HepG2 (cell line): ENCODE results near the gene ARG2. TPM values are rescaled to one million over a fixed set of nuclear protein-coding genes. Genes with fewer than 3 reads are reported as not detected.

ENCODE experiments used
- CENPT ChIP-seq: sonication (generic); formaldehyde crosslinking; IDR thresholded peaks from 2 replicates; pipeline ENCODE4 v1.8.0; 2022; ENCODE audit warnings: low read depth, mild to moderate bottlenecking, moderate library complexity, missing genetic modification reagents
- CHD4 ChIP-seq: fragments of 200-600 bp; sonication (generic); IDR thresholded peaks from 2 replicates; pipeline ENCODE4 v1.7.0; 2017; ENCODE audit warnings: mild to moderate bottlenecking, low read length, borderline replicate concordance
- CREM ChIP-seq, 2 experiments: sonication (generic) in 1 of 2; formaldehyde crosslinking in 1 of 2; IDR thresholded peaks; 2 replicates each; pipeline versions ENCODE4 v1.4.0 to v1.6.1; 2016 to 2020; ENCODE audit warnings: antibody characterized with exemption in 1 of 2, mild to moderate bottlenecking in 1 of 2, missing genetic modification reagents in 1 of 2
- FOSL2 ChIP-seq: sonication (generic); formaldehyde crosslinking; IDR thresholded peaks from 2 replicates; pipeline ENCODE4 v1.4.0; 2020; ENCODE audit warnings: missing genetic modification reagents
- PCBP1 ChIP-seq: fragments of 200-400 bp; formaldehyde crosslinking; IDR thresholded peaks from 2 replicates; pipeline ENCODE4 v1.6.1; 2017; ENCODE audit warnings: mild to moderate bottlenecking, low read depth, low read length, borderline replicate concordance
- RBM39 ChIP-seq: fragments of 200-400 bp; formaldehyde crosslinking; IDR thresholded peaks from one replicate; pipeline ENCODE4 v1.6.1; 2018; ENCODE audit warnings: antibody characterized with exemption, mild to moderate bottlenecking, low read depth, low read length; ENCODE audit not compliant: poor library complexity, severe bottlenecking
- TMF1 ChIP-seq: sonication (generic); formaldehyde crosslinking; IDR thresholded peaks from 2 replicates; pipeline ENCODE4 v1.8.1; 2022; ENCODE audit warnings: low read depth, missing genetic modification reagents
- XBP1 ChIP-seq: sonication (generic); formaldehyde crosslinking; IDR thresholded peaks from 2 replicates; pipeline ENCODE4 v1.5.0; 2020; ENCODE audit warnings: missing genetic modification reagents
- ZBTB8A ChIP-seq: sonication (generic); formaldehyde crosslinking; IDR thresholded peaks from 2 replicates; pipeline ENCODE4 v1.4.0; 2020; ENCODE audit warnings: mild to moderate bottlenecking, low read depth, missing genetic modification reagents, borderline replicate concordance
- ZFP37 ChIP-seq: sonication (generic); formaldehyde crosslinking; IDR thresholded peaks from 2 replicates; pipeline ENCODE4 v1.4.0; 2020; ENCODE audit warnings: missing genetic modification reagents, borderline replicate concordance
- ZMAT3 ChIP-seq: sonication (generic); formaldehyde crosslinking; conservative IDR thresholded peaks from 2 replicates; pipeline ENCODE4 v1.7.0; 2021; ENCODE audit warnings: missing genetic modification reagents
- ZNF567 ChIP-seq: sonication (generic); formaldehyde crosslinking; IDR thresholded peaks from 2 replicates; pipeline ENCODE4 v1.8.1; 2023; ENCODE audit warnings: mild to moderate bottlenecking, missing genetic modification reagents, borderline replicate concordance
- ZNF747 ChIP-seq: sonication (generic); formaldehyde crosslinking; IDR thresholded peaks from 2 replicates; pipeline ENCODE4 v1.8.1; 2023; ENCODE audit warnings: missing genetic modification reagents, mild to moderate bottlenecking, borderline replicate concordance
- polyA plus RNA-seq, 8 experiments: library from polyadenylated mRNA; depleted of rRNA in 3 of 8; stranded (reverse) in 7 of 8; unstranded in 1 of 8; fragments of >200 nt; fragmentation: Illumina TruSeq in 4 of 8; extraction: Trizol in 4 of 8; gene quantifications; 2 replicates each; pipeline versions ENCODE4 v1.2.1 to v1.2.3, GENCODE V29; 2011 to 2016; ENCODE audit warnings: low read depth in 4 of 8, missing spikeins in 1 of 8, mixed read lengths in 1 of 8; ENCODE audit not compliant: insufficient read depth in 1 of 8
- total RNA-seq, 5 experiments: library from RNA; depleted of rRNA; stranded (reverse); fragments of >200 nt; fragmentation: Illumina TruSeq; extraction: Trizol; gene quantifications; 2 replicates each; pipeline ENCODE4 v1.2.3, GENCODE V29; 2016; ENCODE audit warnings: low read depth in 1 of 5
- TF ChIP-seq, protein P1 (sequence below): IDR thresholded peaks from 2 replicates; pipeline ENCODE4 v1.6.1; 2016; ENCODE audit warnings: control low read depth
- TF ChIP-seq, protein P2 (sequence below): sonication (generic); formaldehyde crosslinking; IDR thresholded peaks from 2 replicates; pipeline ENCODE4 v1.4.0; 2020; ENCODE audit warnings: missing genetic modification reagents; ENCODE audit errors: not compliant biosample characterization
- TF ChIP-seq, protein P3 (sequence below): sonication (generic); formaldehyde crosslinking; IDR thresholded peaks from 2 replicates; pipeline ENCODE4 v1.5.0; 2020; ENCODE audit warnings: missing genetic modification reagents
- TF ChIP-seq, protein P4 (sequence below): sonication (generic); formaldehyde crosslinking; IDR thresholded peaks from 2 replicates; pipeline ENCODE4 v1.4.0; 2020; ENCODE audit warnings: missing genetic modification reagents, borderline replicate concordance
- TF ChIP-seq, protein P5 (sequence below): sonication (generic); formaldehyde crosslinking; IDR thresholded peaks from 2 replicates; pipeline ENCODE4 v1.5.0; 2020; ENCODE audit warnings: missing genetic modification reagents
- TF ChIP-seq, protein P6 (sequence below): fragments of 450-650 bp; IDR thresholded peaks from 2 replicates; pipeline ENCODE4 v1.6.1; 2016

Gene ARG2
- total and polyA plus RNA-seq, 2 of the 13 experiments (the other 11 are each of a cell fraction or from before 2014, with no cell fraction given) = 37.5 to 73.6 TPM

DNA sequence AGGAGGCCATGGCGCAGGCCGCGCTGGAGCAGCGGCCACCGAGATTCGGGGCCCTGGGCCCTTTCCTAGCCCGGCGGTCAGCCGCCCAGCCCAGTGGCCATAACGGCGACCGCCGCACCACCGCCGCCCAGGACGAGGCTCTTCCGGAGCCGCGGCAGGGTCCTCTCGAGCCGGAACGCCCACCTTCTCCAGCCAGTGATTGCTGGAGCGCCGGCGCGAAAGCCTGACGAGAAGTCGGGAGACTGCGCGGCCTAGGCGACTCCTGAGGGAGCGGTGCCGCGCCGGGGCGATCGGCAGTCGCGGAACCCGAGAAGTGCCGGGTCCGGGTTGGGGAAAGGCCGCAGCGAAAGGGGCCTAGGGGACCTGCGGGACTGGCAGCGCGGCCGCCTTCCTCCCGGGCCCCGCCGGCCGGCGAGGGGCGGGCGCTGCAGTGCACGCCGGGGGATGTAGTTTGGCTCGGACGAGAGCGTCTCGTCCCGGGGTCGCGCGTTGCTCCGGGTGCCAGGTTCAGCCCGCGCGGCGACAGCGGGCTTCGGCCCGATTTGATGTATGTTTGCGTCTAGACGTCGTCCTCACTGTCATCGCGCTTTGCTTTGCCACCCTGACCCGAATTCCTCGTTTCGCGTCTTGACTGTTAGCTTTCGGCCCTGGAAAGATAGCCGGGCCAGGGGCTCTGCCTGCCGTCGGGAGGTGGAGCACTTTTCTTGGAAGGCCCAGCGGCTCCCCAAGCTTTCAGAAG lies 54.9 kb downstream of the ARG2 start, which contains the start of gene VTI1B (continued):
- TF ChIP-seq, protein P1, sequence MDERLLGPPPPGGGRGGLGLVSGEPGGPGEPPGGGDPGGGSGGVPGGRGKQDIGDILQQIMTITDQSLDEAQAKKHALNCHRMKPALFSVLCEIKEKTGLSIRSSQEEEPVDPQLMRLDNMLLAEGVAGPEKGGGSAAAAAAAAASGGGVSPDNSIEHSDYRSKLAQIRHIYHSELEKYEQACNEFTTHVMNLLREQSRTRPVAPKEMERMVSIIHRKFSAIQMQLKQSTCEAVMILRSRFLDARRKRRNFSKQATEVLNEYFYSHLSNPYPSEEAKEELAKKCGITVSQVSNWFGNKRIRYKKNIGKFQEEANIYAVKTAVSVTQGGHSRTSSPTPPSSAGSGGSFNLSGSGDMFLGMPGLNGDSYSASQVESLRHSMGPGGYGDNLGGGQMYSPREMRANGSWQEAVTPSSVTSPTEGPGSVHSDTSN (CRISPR knock-in tag) = no peak
- TF ChIP-seq, protein P2, sequence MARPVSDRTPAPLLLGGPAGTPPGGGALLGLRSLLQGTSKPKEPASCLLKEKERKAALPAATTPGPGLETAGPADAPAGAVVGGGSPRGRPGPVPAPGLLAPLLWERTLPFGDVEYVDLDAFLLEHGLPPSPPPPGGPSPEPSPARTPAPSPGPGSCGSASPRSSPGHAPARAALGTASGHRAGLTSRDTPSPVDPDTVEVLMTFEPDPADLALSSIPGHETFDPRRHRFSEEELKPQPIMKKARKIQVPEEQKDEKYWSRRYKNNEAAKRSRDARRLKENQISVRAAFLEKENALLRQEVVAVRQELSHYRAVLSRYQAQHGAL (CRISPR knock-in tag) = no peak
- TF ChIP-seq, protein P3, sequence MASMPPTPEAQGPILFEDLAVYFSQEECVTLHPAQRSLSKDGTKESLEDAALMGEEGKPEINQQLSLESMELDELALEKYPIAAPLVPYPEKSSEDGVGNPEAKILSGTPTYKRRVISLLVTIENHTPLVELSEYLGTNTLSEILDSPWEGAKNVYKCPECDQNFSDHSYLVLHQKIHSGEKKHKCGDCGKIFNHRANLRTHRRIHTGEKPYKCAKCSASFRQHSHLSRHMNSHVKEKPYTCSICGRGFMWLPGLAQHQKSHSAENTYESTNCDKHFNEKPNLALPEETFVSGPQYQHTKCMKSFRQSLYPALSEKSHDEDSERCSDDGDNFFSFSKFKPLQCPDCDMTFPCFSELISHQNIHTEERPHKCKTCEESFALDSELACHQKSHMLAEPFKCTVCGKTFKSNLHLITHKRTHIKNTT (CRISPR knock-in tag) = no peak
- TF ChIP-seq, protein P4, sequence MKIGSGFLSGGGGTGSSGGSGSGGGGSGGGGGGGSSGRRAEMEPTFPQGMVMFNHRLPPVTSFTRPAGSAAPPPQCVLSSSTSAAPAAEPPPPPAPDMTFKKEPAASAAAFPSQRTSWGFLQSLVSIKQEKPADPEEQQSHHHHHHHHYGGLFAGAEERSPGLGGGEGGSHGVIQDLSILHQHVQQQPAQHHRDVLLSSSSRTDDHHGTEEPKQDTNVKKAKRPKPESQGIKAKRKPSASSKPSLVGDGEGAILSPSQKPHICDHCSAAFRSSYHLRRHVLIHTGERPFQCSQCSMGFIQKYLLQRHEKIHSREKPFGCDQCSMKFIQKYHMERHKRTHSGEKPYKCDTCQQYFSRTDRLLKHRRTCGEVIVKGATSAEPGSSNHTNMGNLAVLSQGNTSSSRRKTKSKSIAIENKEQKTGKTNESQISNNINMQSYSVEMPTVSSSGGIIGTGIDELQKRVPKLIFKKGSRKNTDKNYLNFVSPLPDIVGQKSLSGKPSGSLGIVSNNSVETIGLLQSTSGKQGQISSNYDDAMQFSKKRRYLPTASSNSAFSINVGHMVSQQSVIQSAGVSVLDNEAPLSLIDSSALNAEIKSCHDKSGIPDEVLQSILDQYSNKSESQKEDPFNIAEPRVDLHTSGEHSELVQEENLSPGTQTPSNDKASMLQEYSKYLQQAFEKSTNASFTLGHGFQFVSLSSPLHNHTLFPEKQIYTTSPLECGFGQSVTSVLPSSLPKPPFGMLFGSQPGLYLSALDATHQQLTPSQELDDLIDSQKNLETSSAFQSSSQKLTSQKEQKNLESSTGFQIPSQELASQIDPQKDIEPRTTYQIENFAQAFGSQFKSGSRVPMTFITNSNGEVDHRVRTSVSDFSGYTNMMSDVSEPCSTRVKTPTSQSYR (CRISPR knock-in tag) = no peak
- no peak for TF ChIP-seq PCBP1
- TF ChIP-seq, protein P5, sequence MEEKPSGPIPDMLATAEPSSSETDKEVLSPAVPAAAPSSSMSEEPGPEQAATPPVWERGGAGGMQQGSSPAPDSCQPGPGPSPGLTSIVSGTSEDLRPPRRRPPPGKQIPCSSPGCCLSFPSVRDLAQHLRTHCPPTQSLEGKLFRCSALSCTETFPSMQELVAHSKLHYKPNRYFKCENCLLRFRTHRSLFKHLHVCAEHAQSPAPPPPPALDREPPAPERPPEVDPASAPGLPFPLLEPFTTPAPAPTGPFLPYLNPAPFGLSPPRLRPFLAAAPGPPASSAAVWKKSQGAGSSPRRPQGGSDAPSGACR (CRISPR knock-in tag) = peak; percentile 90
- no peak for TF ChIP-seq ZFP37 (CRISPR knock-in tag)
- peak; percentile 39; the same call in 1 of the 2 replicates for TF ChIP-seq TMF1 (CRISPR knock-in tag)
- TF ChIP-seq CENPT (CRISPR knock-in tag) = no peak
- no peak for TF ChIP-seq CHD4
- TF ChIP-seq FOSL2 (CRISPR knock-in tag) = no peak
- no peak; the same call in 1 of the 2 replicates for TF ChIP-seq ZNF567
- TF ChIP-seq ZBTB8A (CRISPR knock-in tag) = no peak
- TF ChIP-seq XBP1 (CRISPR knock-in tag) = 0 out of 2 replicates have a peak, but pooled peaks have one; percentile 34
- TF ChIP-seq ZNF747 = peak; percentile 56; the same call in 1 of the 2 replicates
- peak; percentile 72; the same call in 1 of the 2 replicates for TF ChIP-seq ZMAT3 (CRISPR knock-in tag)
- TF ChIP-seq CREM (IDR thresholded peaks at IDR 0.05) = peak; percentile 23; the same call in 1 of the 2 replicates
- no peak for TF ChIP-seq CREM (CRISPR knock-in tag; IDR thresholded peaks at IDR 0.05)
- TF ChIP-seq RBM39 = no peak
- TF ChIP-seq, protein P6, sequence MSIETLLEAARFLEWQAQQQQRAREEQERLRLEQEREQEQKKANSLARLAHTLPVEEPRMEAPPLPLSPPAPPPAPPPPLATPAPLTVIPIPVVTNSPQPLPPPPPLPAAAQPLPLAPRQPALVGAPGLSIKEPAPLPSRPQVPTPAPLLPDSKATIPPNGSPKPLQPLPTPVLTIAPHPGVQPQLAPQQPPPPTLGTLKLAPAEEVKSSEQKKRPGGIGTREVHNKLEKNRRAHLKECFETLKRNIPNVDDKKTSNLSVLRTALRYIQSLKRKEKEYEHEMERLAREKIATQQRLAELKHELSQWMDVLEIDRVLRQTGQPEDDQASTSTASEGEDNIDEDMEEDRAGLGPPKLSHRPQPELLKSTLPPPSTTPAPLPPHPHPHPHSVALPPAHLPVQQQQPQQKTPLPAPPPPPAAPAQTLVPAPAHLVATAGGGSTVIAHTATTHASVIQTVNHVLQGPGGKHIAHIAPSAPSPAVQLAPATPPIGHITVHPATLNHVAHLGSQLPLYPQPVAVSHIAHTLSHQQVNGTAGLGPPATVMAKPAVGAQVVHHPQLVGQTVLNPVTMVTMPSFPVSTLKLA = no peak
